TTC549 (cell line): ENCODE results near the gene FOXJ3.

Experiments
- FAIRE-seq: peaks from 2 replicates; lab custom pipeline; 2012; peaks lifted over from hg19 to GRCh38; lab: Jason Lieb, UNC

Gene FOXJ3

DNA sequence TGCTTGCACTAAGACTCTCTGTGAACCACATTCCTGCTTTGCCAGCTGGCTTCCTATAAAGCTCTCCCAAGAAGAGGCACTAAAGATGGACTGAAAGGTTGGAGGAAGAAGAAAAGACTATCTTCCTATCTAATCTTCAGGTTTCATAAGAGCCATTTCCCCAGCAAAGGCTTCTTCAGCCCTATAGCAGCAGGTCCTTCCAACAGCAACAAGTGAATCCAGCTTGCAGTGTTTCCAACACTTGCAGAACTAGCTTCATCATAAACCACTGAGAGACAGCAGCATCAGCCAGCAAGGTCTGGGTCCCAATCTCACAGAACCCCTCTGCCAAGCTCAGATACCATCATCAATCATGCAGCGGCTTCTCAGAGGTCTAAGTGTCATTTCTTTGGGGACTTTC is 28.1 kb downstream of the FOXJ3 start:
- no peak for FAIRE-seq

DNA sequence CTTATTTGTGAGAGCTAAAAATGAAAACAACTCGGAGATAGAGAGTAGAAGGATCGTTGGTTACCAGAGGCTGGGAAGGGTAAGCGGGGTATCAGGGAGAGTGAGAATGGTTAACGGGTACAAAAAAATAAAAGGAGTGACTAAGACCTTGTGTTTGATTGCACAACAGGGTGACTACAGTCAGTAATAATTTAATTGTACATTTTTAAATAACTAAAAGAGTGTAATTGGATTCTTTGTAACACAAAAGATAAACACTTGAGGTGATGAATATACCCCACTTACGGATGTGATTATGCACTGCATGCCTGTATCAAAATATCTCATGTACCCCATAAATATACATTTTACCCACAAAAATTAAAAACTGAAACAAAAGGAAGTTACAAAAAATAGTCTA is 29.4 kb downstream of the FOXJ3 start:
- no peak for FAIRE-seq

DNA sequence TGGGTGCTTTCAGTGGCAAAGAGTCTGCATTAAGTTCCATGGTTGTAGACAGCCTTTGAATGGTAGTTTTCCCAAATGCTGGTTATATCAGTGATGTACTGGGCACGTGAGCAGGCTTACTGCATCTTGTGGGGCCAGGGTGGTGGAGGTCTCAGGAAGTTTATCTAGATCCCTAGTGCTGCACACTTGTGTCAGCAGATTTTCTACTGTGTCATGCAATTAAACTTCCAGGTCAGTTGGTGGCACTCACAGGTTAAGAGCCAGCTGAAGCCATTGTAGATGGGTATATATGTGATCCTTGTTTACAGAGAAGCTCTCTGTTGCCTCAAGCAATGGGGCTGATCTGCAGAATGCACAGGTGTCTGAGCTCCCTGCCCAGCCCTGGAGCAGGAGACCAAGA is 33.0 kb downstream of the FOXJ3 start:
- FAIRE-seq, result no peak

DNA sequence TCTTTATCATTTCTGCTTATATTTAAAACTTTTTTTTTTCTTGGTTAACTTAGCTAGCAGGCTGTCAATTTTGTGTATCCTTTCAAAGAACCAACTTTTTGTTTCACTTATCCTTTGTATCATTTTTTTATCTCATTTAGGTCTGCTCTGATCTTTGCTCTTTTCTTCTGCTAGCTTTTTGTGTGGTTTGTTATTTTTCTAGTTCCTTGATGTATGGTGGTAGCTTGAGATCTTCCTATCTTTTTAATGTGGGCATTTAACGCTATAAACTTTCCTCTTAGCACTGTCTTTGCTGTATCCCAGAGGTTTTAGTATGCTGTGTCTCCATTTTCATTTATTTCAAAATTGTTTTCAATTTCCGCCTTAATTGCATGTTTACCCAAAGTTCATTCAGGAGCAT is 36.5 kb downstream of the FOXJ3 start:
- no peak for FAIRE-seq

DNA sequence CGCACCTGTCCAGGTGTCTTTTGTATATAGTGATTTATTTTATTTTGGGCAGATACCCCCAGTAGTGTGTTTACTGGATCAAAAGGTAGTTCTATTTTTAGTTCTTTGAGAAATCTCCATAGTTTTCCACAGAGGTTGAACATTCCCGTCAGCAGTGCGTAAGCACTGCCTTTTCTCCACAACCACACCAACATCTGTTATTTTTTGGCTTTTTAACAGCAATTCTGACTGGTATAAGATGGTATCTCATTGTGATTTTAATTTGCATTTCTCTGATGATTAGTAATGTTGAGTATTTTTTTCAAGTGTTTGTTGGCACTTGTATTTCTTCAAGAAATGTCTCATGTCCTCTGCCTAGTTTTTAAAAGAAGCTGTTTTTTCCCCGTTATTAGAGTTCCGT is 39.2 kb downstream of the FOXJ3 start:
- FAIRE-seq, result no peak

DNA sequence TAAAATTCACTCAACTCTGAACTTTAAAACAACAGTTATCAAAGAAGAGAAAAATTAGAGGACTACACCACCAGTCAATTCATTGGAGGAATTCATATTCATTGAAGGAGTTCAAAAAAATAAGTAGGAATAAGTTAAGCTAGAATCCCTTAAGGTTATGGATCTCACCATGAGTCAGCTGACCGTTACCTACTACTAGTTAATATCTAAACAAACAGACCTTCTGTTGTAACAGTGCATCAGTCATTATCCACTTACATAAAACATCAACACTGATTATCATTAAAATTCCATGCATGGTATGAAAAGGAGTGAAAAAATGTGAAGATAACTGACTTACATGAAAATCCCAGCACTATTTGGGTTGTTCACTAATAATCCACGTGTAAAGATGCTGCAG is 44.9 kb downstream of the FOXJ3 start:
- FAIRE-seq, result no peak

DNA sequence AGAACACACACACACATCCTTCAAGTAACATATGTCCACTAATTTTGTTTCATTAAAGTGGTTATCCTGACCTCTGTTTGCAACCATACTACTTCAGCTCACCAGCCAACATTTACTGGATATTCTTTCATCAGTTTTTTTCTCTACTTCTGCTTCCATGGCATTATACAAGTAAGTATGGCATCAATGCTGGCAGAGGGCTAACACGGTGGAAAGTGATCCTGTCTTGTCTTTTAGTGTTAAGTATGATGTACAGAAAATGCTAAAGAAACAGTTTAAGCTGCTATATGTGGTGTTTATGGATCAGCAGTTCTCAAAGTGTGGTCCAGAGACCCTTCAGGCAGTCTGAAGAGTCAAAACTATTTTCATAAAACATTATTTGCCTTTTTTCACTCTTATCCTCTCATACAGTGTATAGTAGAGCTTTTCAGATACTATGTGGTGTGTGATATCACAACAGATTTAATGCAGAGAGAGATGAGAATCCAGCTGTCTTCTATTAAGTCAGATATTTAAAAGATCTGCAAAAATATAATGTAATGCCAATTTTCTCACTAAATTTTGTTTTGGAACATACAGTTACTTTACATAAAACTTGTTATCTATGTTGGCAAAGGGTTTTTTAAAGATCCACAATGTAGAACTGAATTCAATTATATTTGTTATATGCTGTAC is 46.6 kb downstream of the FOXJ3 start:
- no peak for FAIRE-seq

DNA sequence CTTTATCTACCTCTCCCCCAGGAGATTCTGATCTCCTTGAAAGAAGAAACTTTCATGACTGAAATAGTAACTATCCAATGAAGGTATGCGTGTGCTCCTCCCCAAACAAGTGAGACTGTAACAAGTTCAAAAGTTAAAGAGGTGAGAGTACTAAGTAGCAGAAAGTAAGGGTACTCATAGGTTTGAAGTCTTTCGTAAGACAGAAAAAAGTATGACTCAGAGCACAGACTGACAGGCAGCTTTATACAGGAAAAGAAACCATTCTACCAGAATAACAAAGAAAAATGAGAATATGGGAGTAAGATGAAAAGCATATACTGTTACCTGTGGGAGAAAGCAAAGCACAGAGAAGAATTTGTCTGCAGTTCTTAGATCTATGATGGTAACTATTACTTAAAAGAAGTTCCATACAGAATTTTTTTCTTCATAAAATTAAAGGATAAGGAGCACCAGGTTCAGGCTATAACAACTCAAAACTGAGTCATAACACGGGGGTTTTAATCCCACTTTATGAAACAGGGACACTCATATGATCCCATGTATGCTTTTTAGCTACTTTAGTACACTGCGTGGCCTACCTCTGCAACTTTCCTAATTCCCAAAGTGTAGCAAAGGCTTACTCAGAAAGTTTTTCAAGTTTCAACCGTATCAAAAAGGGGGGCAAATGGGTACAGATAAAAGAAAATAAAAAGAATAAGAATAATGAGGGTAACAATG is 52.0 kb downstream of the FOXJ3 start:
- FAIRE-seq, result no peak

DNA sequence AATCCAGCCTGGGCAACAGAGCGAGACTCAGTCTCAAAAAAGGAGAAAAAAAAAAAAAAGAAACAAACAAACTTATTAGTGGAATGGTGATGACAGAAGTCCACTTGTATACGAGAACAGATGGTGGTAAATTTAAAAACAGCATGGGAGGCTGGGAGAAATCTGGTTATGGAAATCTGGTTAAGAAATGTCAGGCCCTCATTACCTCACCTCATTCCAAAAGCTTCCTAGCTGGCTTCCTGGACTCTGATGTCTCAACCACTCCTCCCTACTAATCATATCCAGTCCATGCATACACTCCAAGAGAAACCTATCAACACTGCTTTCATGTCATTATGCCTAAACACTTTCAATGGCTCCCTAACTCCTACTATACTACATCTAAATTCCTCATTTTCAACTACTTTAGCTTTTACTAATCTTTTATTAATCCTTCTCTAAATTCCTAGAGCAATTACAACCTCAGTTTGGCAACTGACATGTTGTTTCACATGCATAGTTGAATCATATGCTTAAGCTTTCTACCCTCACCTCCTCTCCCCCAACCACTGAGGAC is 52.9 kb downstream of the FOXJ3 start:
- FAIRE-seq, result no peak

DNA sequence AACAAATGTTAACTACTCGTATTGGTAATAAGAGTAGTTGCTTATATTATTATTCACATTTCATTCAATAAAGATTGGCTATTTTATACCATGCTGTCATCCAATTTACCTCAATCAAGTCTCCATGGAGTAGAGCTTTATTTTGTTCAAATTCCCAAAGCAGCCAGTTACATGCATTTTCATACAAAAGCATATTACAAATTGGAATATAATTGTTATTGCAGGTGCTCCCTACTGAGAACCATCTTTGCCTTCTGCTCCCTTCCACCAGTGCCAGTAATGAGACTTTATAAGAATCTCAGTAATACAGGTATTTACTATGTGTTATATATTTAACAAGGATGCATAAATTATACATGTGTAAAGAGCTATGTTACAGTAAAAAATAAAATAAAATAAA is 54.2 kb downstream of the FOXJ3 start:
- no peak for FAIRE-seq

DNA sequence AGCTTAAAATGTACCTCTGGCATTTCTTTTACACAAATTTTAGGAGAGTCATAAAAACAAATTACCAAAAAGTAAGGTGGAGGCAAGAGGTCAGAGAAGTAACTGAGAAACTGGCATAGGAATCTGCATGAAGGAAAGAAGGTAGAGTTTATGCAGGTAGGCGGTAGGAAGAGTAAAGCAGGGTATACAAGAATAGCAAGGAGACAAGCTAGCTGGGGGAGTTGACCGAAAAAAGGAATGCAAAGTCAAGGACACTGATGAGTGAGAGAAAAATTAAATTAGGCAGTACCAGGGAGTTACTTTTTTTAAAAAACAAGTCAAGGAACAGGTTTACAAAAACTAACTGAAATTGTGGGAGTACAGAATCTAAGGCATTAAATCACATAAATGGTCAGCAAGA is 56.0 kb downstream of the FOXJ3 start:
- no peak for FAIRE-seq

DNA sequence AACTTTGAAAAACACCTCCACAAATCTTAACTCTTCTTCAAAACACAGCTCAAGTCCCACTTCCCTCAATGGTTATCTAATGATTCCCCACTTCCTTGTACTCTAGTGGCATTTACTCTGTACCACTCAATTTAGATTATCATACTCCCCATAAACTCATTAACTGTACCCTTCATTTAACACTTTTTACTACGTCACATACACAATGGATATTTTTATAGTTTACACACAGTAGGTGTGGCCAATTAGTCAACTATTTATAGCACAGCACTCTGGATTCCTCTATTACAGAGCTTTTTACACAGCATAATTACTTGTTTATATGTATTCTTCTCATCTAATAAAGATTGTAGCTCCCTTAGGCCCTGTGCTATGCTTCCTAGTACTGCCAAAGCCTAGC is 62.1 kb downstream of the FOXJ3 start:
- no peak for FAIRE-seq

DNA sequence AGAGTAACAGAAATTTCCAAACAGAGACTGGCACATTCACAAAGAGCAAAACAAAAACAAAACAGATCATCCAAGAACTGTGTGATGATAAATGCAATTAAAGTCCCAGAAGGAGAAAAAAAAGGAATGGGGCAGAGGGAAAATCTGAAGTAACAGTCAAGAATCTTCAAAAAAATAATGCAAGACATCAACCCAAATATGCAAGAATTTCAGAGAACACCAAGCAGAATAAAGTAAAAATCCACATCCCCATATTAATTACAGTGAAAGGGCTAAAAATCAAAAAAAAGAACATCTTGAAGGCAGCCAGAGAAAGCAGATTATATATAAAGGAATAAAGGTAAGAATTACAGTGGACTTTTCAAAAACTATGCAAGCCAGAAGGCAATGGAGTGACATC is 67.1 kb downstream of the FOXJ3 start:
- no peak for FAIRE-seq

DNA sequence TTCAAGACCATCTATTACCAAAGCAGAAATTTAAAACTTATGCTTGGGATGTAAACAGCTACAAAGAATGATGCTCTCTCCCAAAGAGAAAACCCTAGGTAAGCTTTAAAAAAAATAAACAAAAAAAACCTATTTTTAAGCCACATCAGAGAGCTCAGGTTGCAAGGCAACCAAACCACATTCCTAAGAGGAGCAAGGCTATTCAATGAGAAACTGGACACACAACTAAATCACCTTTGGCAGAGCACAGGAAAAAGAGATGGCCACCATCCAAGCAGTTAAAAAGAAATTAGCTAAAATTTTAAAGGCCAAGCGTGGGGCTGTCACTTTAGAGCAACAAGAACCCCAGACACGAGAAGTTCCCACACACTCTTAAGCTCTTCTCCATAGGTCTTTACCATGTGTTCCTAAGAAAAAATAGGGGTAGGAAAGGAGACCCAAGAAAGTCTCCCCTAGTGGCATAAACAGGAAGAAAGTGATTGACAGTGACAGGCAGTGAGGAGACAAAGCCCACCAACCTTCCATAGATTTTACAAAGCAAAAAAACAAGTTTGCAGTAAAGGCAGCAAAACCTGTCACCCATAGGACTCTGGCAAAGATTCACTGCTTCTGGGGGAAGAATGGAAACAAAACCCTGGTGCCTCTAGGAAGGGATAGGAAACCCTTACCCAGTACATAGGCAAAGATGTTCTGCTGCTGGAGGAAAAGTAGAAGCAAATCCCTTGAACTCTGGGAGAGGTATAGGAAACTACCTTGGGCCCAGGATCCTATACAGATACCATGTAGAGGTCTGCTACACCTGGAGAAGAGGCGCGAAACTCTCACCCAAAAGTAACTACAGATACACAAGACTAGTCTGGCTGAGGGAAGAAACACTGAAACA is 68.5 kb downstream of the FOXJ3 start:
- FAIRE-seq, result no peak

DNA sequence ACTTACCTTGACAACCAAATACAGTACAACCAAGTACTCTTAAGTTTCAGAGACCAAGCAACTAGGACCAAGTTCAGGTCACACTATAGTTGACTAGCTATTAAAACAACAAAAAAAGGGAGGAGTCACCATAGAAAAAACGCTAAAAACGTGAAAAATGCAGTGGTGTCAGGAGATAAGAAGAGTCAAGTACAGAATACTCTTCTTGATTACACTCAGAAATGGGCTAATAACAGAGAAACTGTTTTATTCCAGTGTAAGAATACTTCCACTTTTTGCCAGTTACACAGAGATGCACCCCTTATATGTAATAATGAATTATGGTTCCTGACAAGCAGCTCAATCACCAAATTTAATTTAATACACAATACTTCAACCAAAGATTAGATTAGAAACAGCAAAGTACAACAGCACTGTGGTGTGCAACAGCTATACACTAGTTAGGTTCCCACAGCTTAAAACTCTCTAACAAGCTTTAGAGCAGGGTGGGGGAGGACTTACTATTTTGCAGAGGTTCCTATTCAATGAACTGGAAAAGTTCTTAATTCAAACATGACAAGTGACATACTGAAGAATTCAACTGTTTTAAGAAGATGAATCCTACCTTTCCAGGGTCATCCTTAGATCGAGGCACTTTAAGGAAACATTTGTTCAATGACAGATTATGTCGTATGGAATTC is 70.4 kb downstream of the FOXJ3 start:
- no peak for FAIRE-seq

DNA sequence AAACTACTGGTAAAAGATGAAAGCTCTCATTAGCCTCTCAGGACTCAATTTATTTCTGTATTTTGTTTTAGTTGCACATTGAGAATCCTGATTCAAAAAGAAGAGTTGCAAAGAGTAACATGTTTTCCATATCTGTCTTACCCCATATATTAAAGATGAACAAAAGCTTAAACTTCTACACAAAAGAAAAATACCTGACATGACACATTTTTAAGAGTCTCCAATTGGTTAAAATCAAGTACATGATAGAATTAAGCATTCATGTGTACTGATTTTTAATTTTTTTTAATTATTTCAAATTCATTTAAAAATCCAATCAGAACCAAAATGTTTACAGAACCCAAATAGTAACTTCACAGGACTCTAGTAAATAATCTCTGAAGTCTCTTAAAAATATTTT is 72.0 kb downstream of the FOXJ3 start:
- FAIRE-seq, result no peak

DNA sequence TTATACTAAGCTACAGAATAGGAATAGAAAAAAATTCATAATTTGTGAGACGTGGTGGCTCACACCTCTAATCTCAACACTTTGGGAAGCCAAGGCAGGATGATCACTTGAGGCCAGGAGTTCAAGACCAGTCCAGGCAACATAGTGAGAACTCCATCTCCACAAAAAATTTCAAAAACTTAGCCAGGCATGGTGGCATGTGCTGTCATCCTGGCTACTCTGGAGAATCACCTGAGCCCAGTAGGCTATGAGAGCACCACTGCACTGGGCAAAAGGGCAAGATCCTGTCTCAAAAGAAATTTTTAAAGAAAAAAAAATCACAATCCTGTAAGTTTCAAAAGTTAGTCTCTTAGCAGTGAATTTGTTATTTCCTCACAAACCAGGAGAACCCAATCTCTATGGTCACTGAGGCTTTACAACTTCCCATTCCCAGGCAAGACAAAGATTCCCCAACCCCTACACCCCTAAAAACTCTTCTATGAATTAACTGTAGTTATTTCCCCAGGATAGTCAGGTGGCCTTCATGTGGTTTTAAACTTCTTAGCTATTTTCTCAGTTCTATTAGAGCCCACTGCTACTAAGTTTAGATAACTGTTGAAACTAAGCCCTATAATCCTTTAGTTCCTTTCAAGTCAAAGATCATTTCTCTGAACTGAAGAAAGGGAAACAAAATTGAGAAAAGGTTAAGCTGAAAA is 74.5 kb downstream of the FOXJ3 start:
- FAIRE-seq, result no peak

DNA sequence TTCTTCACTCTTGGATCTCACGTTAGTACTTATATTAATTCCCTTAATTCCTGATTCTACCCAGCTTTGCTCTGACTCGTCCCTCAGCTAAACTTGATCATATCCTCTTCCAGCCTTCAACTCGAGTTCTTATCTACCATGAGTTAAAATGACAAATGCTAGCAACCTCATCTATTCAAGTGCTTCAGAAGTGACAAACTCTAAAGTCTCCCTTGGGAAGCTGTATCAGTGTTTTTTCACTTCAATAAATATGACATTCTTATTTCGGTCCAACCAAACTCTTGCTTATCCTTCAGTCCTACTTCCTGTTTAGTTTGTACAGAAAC is 75.3 kb downstream of the FOXJ3 start:
- no peak for FAIRE-seq

DNA sequence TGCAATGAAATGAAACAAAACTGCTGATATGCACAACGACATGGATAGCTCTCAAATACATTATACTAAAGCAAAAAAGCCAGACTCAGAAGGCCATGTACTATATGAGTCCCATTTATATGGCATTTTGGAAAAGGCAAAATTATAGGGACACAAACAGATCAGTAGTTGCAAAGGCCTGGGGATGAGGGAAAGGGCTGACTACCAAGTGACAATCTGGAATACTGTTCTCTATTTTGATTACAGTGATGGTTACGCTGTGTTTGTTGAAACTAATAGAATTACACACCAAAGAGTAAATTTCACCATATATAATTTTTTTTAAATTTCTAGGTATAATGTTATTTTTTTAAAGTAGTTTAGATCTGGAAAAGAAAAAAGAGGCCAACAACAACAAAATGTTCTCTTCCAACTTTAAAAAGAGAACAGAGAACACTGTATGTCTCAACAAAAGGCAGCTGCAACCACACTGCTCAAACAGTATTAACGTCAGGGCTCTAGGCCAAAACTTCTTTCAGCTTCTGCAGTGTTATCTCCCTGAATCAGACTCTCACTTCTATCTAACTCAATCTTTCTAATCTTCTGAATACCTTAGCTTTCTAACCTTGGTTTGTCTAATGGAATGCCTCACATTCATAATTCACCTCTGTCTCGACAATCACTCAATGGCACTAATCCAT is 75.8 kb downstream of the FOXJ3 start:
- no peak for FAIRE-seq

DNA sequence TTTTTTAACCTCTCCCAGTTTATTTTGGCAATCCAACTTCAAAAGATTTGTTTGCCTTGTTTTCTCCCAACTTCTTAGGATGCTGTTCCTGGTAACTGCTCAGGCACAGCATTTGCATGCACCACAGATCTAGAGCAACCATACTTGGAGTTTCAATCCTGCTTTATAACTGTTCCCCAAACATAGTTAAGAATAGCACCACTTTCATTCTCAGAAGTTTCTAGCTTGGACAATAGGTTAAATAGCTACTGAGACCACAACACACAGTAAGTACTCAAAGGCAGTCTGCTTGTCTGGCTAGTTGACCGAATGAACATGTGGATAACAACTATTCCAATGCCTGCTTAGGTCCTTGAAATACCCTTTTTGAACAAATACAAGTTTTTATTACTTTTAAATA is 76.8 kb downstream of the FOXJ3 start:
- no peak for FAIRE-seq

DNA sequence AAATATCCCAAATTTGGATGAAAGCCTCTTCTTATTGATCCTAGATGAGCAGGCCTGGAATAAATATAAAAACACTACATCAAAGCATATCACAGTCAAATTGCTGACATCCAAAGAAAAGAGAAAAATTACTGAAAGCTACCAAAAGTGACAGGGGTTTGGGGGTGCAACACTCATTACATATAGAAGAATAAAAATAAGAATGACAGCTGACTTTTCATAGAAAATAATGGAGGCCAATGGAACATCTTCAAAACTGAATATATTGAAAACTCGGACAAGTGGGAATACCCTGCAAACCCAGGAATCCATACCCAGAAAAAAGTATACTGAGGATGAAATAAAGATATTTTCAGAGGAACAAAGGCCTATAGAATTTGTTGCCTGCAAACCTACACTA is 84.0 kb downstream of the FOXJ3 start:
- no peak for FAIRE-seq
